ENCODE results near the gene HSPA5.

The HSPA5 gene

DNA sequence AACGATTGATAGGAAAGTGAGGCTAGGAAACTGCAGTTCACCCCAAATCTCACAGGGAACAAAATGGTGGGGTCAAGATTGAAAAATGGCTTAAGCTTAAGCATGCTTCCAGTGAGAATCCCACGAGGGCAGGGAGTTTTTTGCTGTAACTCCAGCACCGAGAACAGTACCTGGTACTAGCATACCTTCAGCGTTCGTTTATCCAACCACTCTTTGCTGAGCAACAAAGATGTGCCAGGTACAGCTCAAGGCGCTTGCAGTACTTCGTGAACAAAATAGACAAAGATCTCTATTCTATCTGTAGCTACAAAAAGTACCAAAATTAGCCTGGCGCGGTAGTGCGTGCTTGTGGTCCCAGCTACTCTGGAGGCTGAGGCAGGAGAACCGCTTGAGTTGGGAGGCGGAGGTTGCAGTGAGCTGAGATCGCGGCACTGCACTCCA is 50.8 kb downstream of the HSPA5 start:
- peak overlapping the region; percentile 91 for H3K27ac Mint-ChIP-seq
- H3K36me3 Mint-ChIP-seq (ENCODE audit: low read depth): peaks cover 19% of the 10 kb centered on the region
- intact Hi-C loops (cut with micrococcal nuclease): loop anchor here (1.0 kb wide), 1 partner anchor 10 kb away; the partner anchor contains the start of gene RABEPK
- peak overlapping the region; percentile 91 for H3K4me3 Mint-ChIP-seq
- peaks cover 31% of the 10 kb centered on the region for H3K4me1 Mint-ChIP-seq (ENCODE audit: low read depth)
- no peaks in the 10 kb centered on the region for H3K27me3 Mint-ChIP-seq
- H3K9me3 Mint-ChIP-seq: no peaks in the 10 kb centered on the region

DNA sequence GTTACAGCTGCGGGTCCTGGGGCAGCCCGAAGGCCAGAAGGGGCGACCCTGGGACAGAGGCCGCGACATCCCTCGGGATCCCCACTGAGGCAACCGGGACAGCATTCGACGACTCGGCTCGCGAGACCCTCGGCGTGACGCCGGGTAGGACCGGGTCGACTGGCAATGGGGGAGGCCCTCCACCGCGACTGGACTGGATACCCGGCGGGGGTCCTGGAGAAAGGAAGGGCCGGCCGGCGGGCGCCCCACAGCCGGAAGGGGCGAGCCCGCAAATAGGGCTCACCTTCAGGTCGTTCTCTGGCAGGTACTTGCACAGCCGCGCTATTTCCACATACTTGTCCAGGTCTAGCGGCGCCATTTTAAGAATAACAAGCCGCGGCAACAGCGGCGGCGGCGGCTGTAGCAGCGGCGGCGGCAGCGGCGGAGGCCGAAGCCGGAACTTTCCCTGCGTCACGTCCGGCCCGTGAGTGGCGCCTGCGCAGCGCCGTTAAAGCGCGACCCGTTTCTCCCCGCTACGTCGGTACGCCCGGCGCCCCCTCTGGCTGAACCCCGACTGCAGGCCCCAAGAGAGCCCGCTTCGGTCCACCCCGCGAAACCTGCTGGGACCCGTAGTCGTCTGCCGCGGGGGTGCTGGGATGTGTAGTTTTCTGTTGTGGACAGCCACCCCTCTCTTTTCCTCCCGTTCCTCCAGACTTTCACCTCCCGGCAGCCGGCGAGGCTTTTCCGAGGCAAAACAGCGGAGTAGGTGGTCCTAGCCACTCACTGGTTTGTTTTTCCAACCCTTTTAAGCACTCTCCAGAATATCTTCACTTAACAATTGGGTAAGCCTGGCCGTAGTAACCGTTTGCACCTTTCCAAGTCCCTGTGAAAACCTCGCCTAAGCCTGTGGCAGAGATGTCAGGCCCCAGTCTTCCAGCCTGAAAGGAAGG is 51.5 kb downstream of the HSPA5 start, which contains the start of gene PPP6C:
Gene PPP6C, minus strand, starts transcription at position 443 of the 929 bp plus-strand sequence. Its CDS starts 85 bp downstream, at position 358.
- H3K36me3 Mint-ChIP-seq (ENCODE audit: low read depth): peaks cover 24% of the 10 kb centered on the region
- H3K27ac Mint-ChIP-seq: peak within 1 kb of the TSS; percentile 91
- no peaks in the 10 kb centered on the region for H3K9me3 Mint-ChIP-seq
- peaks cover 30% of the 10 kb centered on the region for H3K4me1 Mint-ChIP-seq (ENCODE audit: low read depth)
- intact Hi-C loops (cut with micrococcal nuclease): loop anchor here (1.0 kb wide), 2 partner anchors 11 to 52 kb away; partner anchors contain the start of genes HSPA5 and RABEPK
- H3K27me3 Mint-ChIP-seq: no peaks in the 10 kb centered on the region
- H3K4me3 Mint-ChIP-seq: peak within 1 kb of the TSS; percentile 91

DNA sequence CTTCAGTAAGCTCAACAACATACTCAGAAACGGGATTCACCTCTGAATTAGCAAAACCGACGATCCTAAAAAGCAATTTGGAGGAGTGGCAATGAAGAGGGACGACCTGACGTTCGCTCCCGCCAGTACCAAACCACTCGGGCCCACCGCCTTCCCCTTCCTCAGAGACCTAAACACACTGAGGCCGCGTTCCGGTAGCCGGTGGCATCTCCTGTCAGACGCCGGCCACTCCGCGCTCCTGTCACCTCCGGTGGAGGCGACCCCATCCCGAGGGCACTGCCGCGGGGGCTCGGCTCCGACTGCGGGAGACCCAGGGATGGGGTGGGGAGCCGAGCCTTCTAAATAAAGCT is 52.2 kb downstream of the HSPA5 start:
- H3K4me1 Mint-ChIP-seq (ENCODE audit: low read depth): peaks cover 28% of the 10 kb centered on the region

More for the DNA sequence above, 52.2 kb downstream of the HSPA5 start:
- Mint-ChIP-seq H3K27ac (peak overlapping the region; percentile 91), H3K36me3 (ENCODE audit: low read depth) (peaks cover 30% of the 10 kb centered on the region), H3K9me3 (no peaks in the 10 kb centered on the region), H3K27me3 (no peaks in the 10 kb centered on the region), H3K4me3 (peak overlapping the region; percentile 91)
- intact Hi-C loops (cut with micrococcal nuclease): loop anchor here (1.0 kb wide), 1 partner anchor 52 kb away; the partner anchor contains the start of gene HSPA5

All from dendritic cell treated with granulocyte-macrophage colony-stimulating factor and Interleukin-4, amounts not matched to agents 40 ng/mL and 50 ng/mL, for 4 days (primary cell).